Stimulated activated CD4-positive, alpha-beta T cell treated with anti-CD3 and anti-CD28 coated beads, Interleukin-15, amount 100 ng/mL, for 24 hours (primary cell): Measurements from ENCODE around the gene NEU1.
"Not testable (repeated sequence)": the region's sequence is repeated elsewhere in the genome, so short reads cannot be mapped to it uniquely, and the experiment has no call there.

Source experiments
- DNase-seq: peaks from one replicate; pipeline ENCODE4 v3.0.0-alpha.2; 2020

Gene NEU1

GRCh38 chr6:31862344-31863235, at the start of gene NEU1:
Gene NEU1 (minus strand): TSS chr6:31862821. CDS start chr6:31862776, 45 bp downstream.
- DNase-seq = peak; percentile 99

- no peak for DNase-seq
Measured at GRCh38 chr6:31911826-31912585, 49.4 kb upstream of the NEU1 start.

GRCh38 chr6:31909298-31909697, 46.7 kb upstream of the NEU1 start:
- not testable (repeated sequence) for DNase-seq

GRCh38 chr6:31908791-31909190, 46.2 kb upstream of the NEU1 start:
- DNase-seq = no peak

GRCh38 chr6:31908255-31908654, 45.6 kb upstream of the NEU1 start:
- not testable (repeated sequence) for DNase-seq

- DNase-seq = no peak
Measured at GRCh38 chr6:31907158-31907813, 44.7 kb upstream of the NEU1 start.

GRCh38 chr6:31906727-31907126, 44.1 kb upstream of the NEU1 start:
- DNase-seq = not testable (repeated sequence)

GRCh38 chr6:31906122-31906521, 43.5 kb upstream of the NEU1 start:
- no peak for DNase-seq

- no peak for DNase-seq
Measured at GRCh38 chr6:31905041-31905440, 42.4 kb upstream of the NEU1 start.

GRCh38 chr6:31903957-31904356, 41.3 kb upstream of the NEU1 start:
- DNase-seq = no peak

- DNase-seq = peak; percentile 92
Measured at GRCh38 chr6:31901953-31902643, 39.5 kb upstream of the NEU1 start, which contains the start of gene ZBTB12. Gene ZBTB12 (minus strand): TSS chr6:31902086. CDS start chr6:31901305, 781 bp downstream.

GRCh38 chr6:31901415-31901952, 38.9 kb upstream of the NEU1 start:
- peak; percentile 80 for DNase-seq

GRCh38 chr6:31900917-31901414, 38.3 kb upstream of the NEU1 start:
- DNase-seq = no peak

GRCh38 chr6:31899882-31900722, 37.5 kb upstream of the NEU1 start:
- peak; percentile 25 for DNase-seq

- DNase-seq = no peak
Measured at GRCh38 chr6:31899215-31899614, 36.6 kb upstream of the NEU1 start.

GRCh38 chr6:31898383-31899011, 35.9 kb upstream of the NEU1 start:
- DNase-seq = peak; percentile 36

- peak; percentile 90 for DNase-seq
Measured at GRCh38 chr6:31897612-31898382, 35.2 kb upstream of the NEU1 start, which contains the start of gene EHMT2. Gene EHMT2 (minus strand): TSS chr6:31897698. CDS start chr6:31897677, 21 bp downstream.

GRCh38 chr6:31896856-31897611, 34.4 kb upstream of the NEU1 start:
- no peak for DNase-seq

GRCh38 chr6:31896493-31896855, 33.9 kb upstream of the NEU1 start:
- no peak for DNase-seq
